AG04450 (cell line): ENCODE measurements around the gene FEZF1. TPM values are rescaled to one million over a fixed set of nuclear protein-coding genes. Genes with fewer than 3 reads are reported as not detected.

ENCODE experiments used
- CTCF ChIA-PET: fragments of 300-600, 350-600 bp; formaldehyde crosslinking; extraction: SDS; loops from one replicate; lab custom pipeline; 2022; ENCODE audit warnings: antibody characterized with exemption, inconsistent platforms; lab: Charles Lee
- POLR2A ChIA-PET: fragments of 350-600 bp; formaldehyde crosslinking; extraction: SDS; loops from one replicate; lab custom pipeline; 2021; ENCODE audit warnings: antibody characterized with exemption, inconsistent platforms; lab: Yijun Ruan, JAX
- DNase-seq: peaks from one replicate; pipeline ENCODE4 v3.0.0-alpha.2; 2011; ENCODE audit warnings: low read depth, low spot score
- H3K27ac ChIP-seq: one replicate; pipeline ENCODE4 v1.5.1; 2012; ENCODE audit warnings: low read depth, low read length, control low read depth
- H3K27me3 ChIP-seq: one replicate; pipeline ENCODE4 v1.6.0; 2012; ENCODE audit warnings: low read length; ENCODE audit not compliant: control insufficient read depth, insufficient read depth
- H3K4me3 ChIP-seq: 2 replicates; pipeline ENCODE4 v1.5.1; 2011; ENCODE audit warnings: mild to moderate bottlenecking, low read depth, low read length, control low read depth
- H3K9me3 ChIP-seq: 2 replicates; pipeline ENCODE4 v1.5.1; 2012; ENCODE audit warnings: low read length; ENCODE audit not compliant: control insufficient read depth, insufficient read depth
- CTCF ChIP-seq: IDR thresholded peaks from 2 replicates; pipeline ENCODE4 v1.5.1; 2011; ENCODE audit warnings: low read depth, low read length, control low read depth, inconsistent platforms
- polyA plus RNA-seq: library from polyadenylated mRNA; depleted of rRNA; stranded (reverse); fragments of >200 nt; gene quantifications from 2 replicates; pipeline ENCODE4 v1.2.3, GENCODE V29; 2011

Gene FEZF1
- polyA plus RNA-seq, 1 experiment: not detected

- Histone ChIP-seq H3K9me3 (peaks cover 9% of the 10 kb centered on the region; the same call in 1 of the 2 replicates), H3K27ac (no peak overlapping the region), H3K27me3 (peaks cover 74% of the 10 kb centered on the region), H3K4me3 (no peak overlapping the region)
- ChIA-PET POLR2A (no interaction called here), CTCF (no interaction called here)
- DNase-seq: no peak
- no peak for TF ChIP-seq CTCF
Observed at GRCh38 chr7:122303531-122304318, 825 bp downstream of the FEZF1 start.

- no peak overlapping the region for H3K4me3 ChIP-seq
- no peak for DNase-seq
- H3K9me3 ChIP-seq: peaks cover 9% of the 10 kb centered on the region; the same call in 1 of the 2 replicates
- TF ChIP-seq CTCF: no peak
- peaks cover 73% of the 10 kb centered on the region for H3K27me3 ChIP-seq
- ChIA-PET CTCF (no interaction called here), POLR2A (no interaction called here)
- no peak overlapping the region for H3K27ac ChIP-seq
Observed at GRCh38 chr7:122302761-122303530, 1.6 kb downstream of the FEZF1 start.

- no peak for TF ChIP-seq CTCF
- Histone ChIP-seq H3K9me3 (peaks cover 9% of the 10 kb centered on the region; the same call in 1 of the 2 replicates), H3K27ac (no peak overlapping the region), H3K4me3 (no peak overlapping the region), H3K27me3 (peaks cover 65% of the 10 kb centered on the region)
- CTCF ChIA-PET: no interaction called here
- POLR2A ChIA-PET: no interaction called here
- DNase-seq: no peak
Observed at GRCh38 chr7:122301858-122302760, 2.4 kb downstream of the FEZF1 start.

- CTCF ChIA-PET: no interaction called here
Observed at GRCh38 chr7:122300956-122301833, 3.4 kb downstream of the FEZF1 start.

More at GRCh38 chr7:122300956-122301833, 3.4 kb downstream of the FEZF1 start:
- POLR2A ChIA-PET: no interaction called here
- no peak overlapping the region for H3K4me3 ChIP-seq
- peaks cover 55% of the 10 kb centered on the region for H3K27me3 ChIP-seq
- no peak for DNase-seq
- no peak overlapping the region for H3K27ac ChIP-seq
- peaks cover 9% of the 10 kb centered on the region; the same call in 1 of the 2 replicates for H3K9me3 ChIP-seq
- TF ChIP-seq CTCF: no peak
